GM12873 (cell line): ENCODE results near the gene WNT5B.

Experiments
- CTCF ChIP-seq: IDR thresholded peaks from 2 replicates; pipeline ENCODE4 v1.5.1; 2012; ENCODE audit warnings: low read depth, mild to moderate bottlenecking, moderate library complexity, low read length, control low read depth; ENCODE audit not compliant: insufficient read depth; ENCODE audit errors: missing control alignments

Gene WNT5B

GRCh38 chr12:1603269-1603993 is 25.6 kb upstream of the WNT5B start:
- TF ChIP-seq CTCF = no peak

GRCh38 chr12:1604464-1604863 is 24.6 kb upstream of the WNT5B start:
- no peak for TF ChIP-seq CTCF

- TF ChIP-seq CTCF = peak; percentile 85
These were observed 23.7 kb upstream of the WNT5B start for GRCh38 chr12:1605129-1606020.

- no peak for TF ChIP-seq CTCF
These were observed 22.9 kb upstream of the WNT5B start for GRCh38 chr12:1606021-1606622.

GRCh38 chr12:1607940-1608712 is 20.9 kb upstream of the WNT5B start:
- TF ChIP-seq CTCF = no peak

GRCh38 chr12:1608713-1609119 is 20.3 kb upstream of the WNT5B start:
- TF ChIP-seq CTCF = no peak
